Activated CD4-positive, alpha-beta T cell treated with anti-CD3 and anti-CD28 coated beads for 24 hours (primary cell): ENCODE results near the gene GNAQ.
"Not testable (repeated sequence)": the region's sequence is repeated elsewhere in the genome, so short reads cannot be mapped to it uniquely, and the experiment has no call there.

ENCODE experiments used
- DNase-seq, 2 donors: peaks; one replicate each; pipeline ENCODE4 v3.0.0-alpha.2; 2020; ENCODE audit warnings: low read depth in 2 of 2

GNAQ gene

GRCh38 chr9:77697238-77697984 lies 334.2 kb downstream of the GNAQ start:
- DNase-seq, result no peak

DNA sequence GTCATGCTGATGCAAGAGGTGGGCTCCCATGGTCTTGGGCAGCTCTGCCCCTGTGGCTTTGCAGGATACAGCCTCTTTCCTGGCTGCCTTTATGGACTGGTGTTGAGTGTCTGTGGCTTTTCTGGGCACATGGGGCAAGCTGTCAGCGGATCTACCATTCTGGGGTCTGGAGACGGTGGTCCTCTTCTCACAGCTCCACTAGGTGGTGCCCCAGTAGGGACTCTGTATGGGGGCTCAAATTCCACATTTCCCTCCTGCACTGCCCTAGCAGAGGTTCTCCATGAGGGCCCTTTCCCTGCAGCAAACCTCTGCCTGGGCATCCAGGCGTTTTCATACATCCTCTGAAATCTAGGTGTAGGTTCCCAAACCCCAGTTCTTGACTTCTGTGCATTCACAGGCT lies 340.9 kb downstream of the GNAQ start:
- DNase-seq, result not testable (repeated sequence)

GRCh38 chr9:77690119-77690518 lies 341.5 kb downstream of the GNAQ start:
- DNase-seq, result not testable (repeated sequence)

GRCh38 chr9:77687737-77688136 lies 343.9 kb downstream of the GNAQ start:
- not testable (repeated sequence) for DNase-seq

DNA sequence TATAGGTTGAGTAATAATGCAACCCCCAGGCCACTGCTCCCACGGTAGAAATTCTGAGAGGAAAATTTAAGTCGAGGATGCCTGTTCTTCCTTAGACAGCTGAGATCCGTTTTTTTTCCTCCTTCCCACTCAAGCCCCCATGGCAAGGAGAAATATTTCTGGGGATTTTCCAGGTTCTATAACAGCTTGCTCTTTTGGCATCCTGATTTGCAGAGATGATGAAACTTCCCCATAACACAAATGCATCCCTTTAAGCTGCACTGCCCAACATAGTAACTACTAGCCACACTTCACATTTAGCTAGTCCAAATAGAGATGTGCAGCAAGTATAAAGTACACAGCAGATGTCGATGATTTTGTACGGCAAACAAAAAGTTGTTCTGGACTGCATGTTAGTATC lies 351.0 kb downstream of the GNAQ start:
- DNase-seq, result no peak

- DNase-seq, result no peak
Observed at GRCh38 chr9:77679661-77680368, 351.8 kb downstream of the GNAQ start.

GRCh38 chr9:77679088-77679487 lies 352.5 kb downstream of the GNAQ start:
- no peak for DNase-seq

DNA sequence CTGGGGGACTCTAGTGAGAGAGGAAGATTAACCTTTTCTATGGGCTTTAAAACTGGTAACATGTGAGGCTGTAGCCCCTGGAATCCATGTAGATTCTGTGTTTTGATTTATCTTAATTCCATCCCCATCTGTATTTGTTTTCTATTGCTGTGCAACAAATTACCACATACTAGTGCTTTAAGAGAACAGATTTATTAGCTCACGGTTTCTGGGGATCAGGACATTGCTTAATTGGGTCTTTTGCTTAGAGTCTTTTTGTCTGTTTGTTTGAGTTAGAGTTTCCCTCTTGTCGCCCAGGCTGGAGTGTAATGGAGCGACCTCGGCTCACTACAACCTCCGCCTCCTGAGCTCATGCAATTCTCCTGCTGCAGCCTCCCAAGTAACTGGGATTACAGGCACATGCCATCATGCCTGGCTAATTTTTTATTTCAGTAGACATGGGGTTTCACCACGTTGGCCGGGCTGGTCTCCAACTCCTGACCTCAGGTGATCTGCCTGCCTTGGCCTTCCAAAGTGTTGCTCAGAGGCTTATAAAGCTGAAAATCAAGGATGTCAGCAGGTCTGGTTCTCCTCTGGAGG lies 353.6 kb downstream of the GNAQ start:
- no peak for DNase-seq

GRCh38 chr9:77677397-77677796 lies 354.2 kb downstream of the GNAQ start:
- no peak for DNase-seq

GRCh38 chr9:77673941-77674791 lies 357.4 kb downstream of the GNAQ start:
- DNase-seq, result no peak

DNA sequence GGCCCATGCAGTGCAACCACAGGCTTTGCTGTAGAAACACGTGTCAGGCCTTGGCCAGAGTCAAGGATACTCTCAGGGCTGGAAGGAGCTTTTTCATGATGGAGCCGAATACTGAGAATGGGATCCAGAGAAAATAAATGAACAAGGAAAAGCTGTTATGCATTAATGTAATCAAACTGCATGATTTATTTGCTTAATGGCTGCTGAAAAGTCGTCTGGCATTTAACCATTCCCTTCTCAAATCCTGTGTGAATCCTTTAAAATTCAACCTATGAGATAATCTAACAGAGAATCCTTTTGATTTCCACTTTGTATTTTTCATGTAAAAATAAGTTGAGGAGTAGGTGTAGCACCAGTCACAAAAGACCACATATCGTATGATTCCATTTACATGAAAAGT lies 359.4 kb downstream of the GNAQ start:
- DNase-seq, result no peak

DNA sequence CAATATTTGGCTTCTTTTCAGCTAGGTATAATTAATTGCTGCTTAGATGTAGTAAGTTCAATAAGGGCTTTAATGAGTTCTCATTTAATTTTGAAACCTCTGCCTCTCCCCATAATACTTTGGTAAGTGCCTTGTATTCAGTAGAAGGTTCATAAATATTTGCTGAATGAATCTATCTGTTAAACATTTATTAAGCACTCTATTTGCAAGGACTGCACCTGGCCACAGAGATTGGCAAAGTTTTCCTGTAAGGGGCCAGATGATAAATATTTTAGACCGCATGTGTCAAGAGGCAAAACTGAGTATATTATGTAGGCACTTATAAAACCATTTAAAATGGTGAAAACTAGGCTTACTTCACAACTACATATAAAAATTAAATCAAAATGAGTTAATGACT lies 364.5 kb downstream of the GNAQ start:
- no peak for DNase-seq
